Nephron progenitor cell (in vitro differentiated cells): Measurements from ENCODE around the gene CBX8.

Source experiments
- DNase-seq: peaks from one replicate; pipeline ENCODE4 v3.0.0; 2021
- H3K27ac Mint-ChIP-seq: 2 replicates; pipeline ENCODE4 v1.8.0; 2021; ENCODE audit warnings: mild to moderate bottlenecking, moderate library complexity, mixed read lengths
- H3K27me3 Mint-ChIP-seq: 2 replicates; pipeline ENCODE4 v1.8.0; 2021; ENCODE audit warnings: mild to moderate bottlenecking, low read depth, mixed read lengths; ENCODE audit not compliant: poor library complexity
- H3K36me3 Mint-ChIP-seq: 2 replicates; pipeline ENCODE4 v1.8.0; 2021; ENCODE audit warnings: low read depth, mixed read lengths
- H3K4me1 Mint-ChIP-seq: 2 replicates; pipeline ENCODE4 v1.8.0; 2021; ENCODE audit warnings: mixed read lengths
- H3K4me3 Mint-ChIP-seq: 2 replicates; pipeline ENCODE4 v1.8.0; 2021; ENCODE audit warnings: mild to moderate bottlenecking, moderate library complexity, mixed read lengths
- H3K9me3 Mint-ChIP-seq: 2 replicates; pipeline ENCODE4 v1.8.0; 2021; ENCODE audit warnings: mild to moderate bottlenecking, moderate library complexity, mixed read lengths
- CTCF ChIP-seq: fragments of 200-600 bp; sonication (generic); IDR thresholded peaks from 2 replicates; pipeline ENCODE4 v1.5.0; 2021; ENCODE audit warnings: antibody characterized with exemption

The CBX8 gene

GRCh38 chr17:79796444-79796762, 474 bp downstream of the CBX8 start:
- Mint-ChIP-seq H3K36me3 (no peaks in the 10 kb centered on the region), H3K27me3 (peaks cover 88% of the 10 kb centered on the region), H3K9me3 (no peaks in the 10 kb centered on the region), H3K4me3 (peak overlapping the region; percentile 88), H3K27ac (no peak overlapping the region), H3K4me1 (peaks cover 57% of the 10 kb centered on the region)
- TF ChIP-seq CTCF = no peak
- DNase-seq = no peak

GRCh38 chr17:79795795-79796443, 958 bp downstream of the CBX8 start:
- Mint-ChIP-seq H3K4me1 (peaks cover 57% of the 10 kb centered on the region), H3K4me3 (peak overlapping the region; percentile 88), H3K36me3 (no peaks in the 10 kb centered on the region), H3K9me3 (no peaks in the 10 kb centered on the region), H3K27me3 (peaks cover 88% of the 10 kb centered on the region), H3K27ac (no peak overlapping the region)
- no peak for TF ChIP-seq CTCF
- DNase-seq = no peak

- Mint-ChIP-seq H3K4me1 (peaks cover 49% of the 10 kb centered on the region), H3K36me3 (no peaks in the 10 kb centered on the region), H3K27ac (no peak overlapping the region), H3K9me3 (no peaks in the 10 kb centered on the region), H3K4me3 (peak overlapping the region; percentile 58), H3K27me3 (peaks cover 88% of the 10 kb centered on the region)
- no peak for TF ChIP-seq CTCF
- no peak for DNase-seq
Observed at GRCh38 chr17:79794659-79795511, 2.0 kb downstream of the CBX8 start.

GRCh38 chr17:79793924-79794304, 3.0 kb downstream of the CBX8 start:
- Mint-ChIP-seq H3K27ac (no peak overlapping the region), H3K27me3 (peaks cover 86% of the 10 kb centered on the region)

GRCh38 chr17:79792984-79793923, 3.6 kb downstream of the CBX8 start:
- no peaks in the 10 kb centered on the region for H3K9me3 Mint-ChIP-seq
- DNase-seq = peak; percentile 56
- no peak overlapping the region for H3K27ac Mint-ChIP-seq
- H3K4me1 Mint-ChIP-seq = peaks cover 48% of the 10 kb centered on the region
- H3K36me3 Mint-ChIP-seq = no peaks in the 10 kb centered on the region
- no peak for TF ChIP-seq CTCF
- peak overlapping the region; percentile 72 for H3K4me3 Mint-ChIP-seq
- H3K27me3 Mint-ChIP-seq = peaks cover 86% of the 10 kb centered on the region

More at GRCh38 chr17:79793924-79794304, 3.0 kb downstream of the CBX8 start:
- no peaks in the 10 kb centered on the region for H3K9me3 Mint-ChIP-seq
- DNase-seq = no peak
- H3K4me1 Mint-ChIP-seq = peaks cover 48% of the 10 kb centered on the region
- no peak for TF ChIP-seq CTCF
- H3K4me3 Mint-ChIP-seq = peak overlapping the region; percentile 72
- no peaks in the 10 kb centered on the region for H3K36me3 Mint-ChIP-seq
